Measurements from ENCODE around the gene MYO1C. TPM values are rescaled to one million over a fixed set of nuclear protein-coding genes. Genes with fewer than 3 reads are reported as not detected.

The MYO1C gene
- polyA plus RNA-seq, 1 experiment: 321 TPM

Other genes with a start within 250 kb of the MYO1C start
- not detected in 2 replicates for gene BHLHA9, start 222.2 kb downstream of the MYO1C start, polyA plus RNA-seq (2011; rRNA removed)
- gene TRARG1, start 213.0 kb downstream of the MYO1C start, polyA plus RNA-seq (2011; rRNA removed): not detected in 2 replicates
- 618 and 665 TPM in 2 replicates for gene YWHAE, start 92.5 kb downstream of the MYO1C start, polyA plus RNA-seq (2011; rRNA removed)
- 53.8 and 86.5 TPM in 2 replicates for gene CRK, start 36.5 kb downstream of the MYO1C start, polyA plus RNA-seq (2011; rRNA removed)
- 43.9 and 45.3 TPM in 2 replicates for gene INPP5K, start 23.9 kb upstream of the MYO1C start, polyA plus RNA-seq (2011; rRNA removed)
- gene PITPNA, start 70.1 kb upstream of the MYO1C start, polyA plus RNA-seq (2011; rRNA removed): 35.8 and 37.2 TPM in 2 replicates
- gene SLC43A2, start 136.1 kb upstream of the MYO1C start, polyA plus RNA-seq (2011; rRNA removed): 5.0 and 8.9 TPM in 2 replicates
- 0.11 and 0.12 TPM in 2 replicates for gene SCARF1, start 153.0 kb upstream of the MYO1C start, polyA plus RNA-seq (2011; rRNA removed)
- 5.3 and 6.2 TPM in 2 replicates for gene RILP, start 157.2 kb upstream of the MYO1C start, polyA plus RNA-seq (2011; rRNA removed)
- 113 and 194 TPM in 2 replicates for gene PRPF8, start 192.2 kb upstream of the MYO1C start, polyA plus RNA-seq (2011; rRNA removed)
- 2.5 and 3.9 TPM in 2 replicates for gene TLCD2, start 217.7 kb upstream of the MYO1C start, polyA plus RNA-seq (2011; rRNA removed)
- gene WDR81, start 232.0 kb upstream of the MYO1C start, polyA plus RNA-seq (2011; rRNA removed): 3.0 and 4.8 TPM in 2 replicates

Measured in BJ (cell line).